ENCODE measurements around the gene ANKRD17. TPM values are rescaled to one million over a fixed set of nuclear protein-coding genes. Genes with fewer than 3 reads are reported as not detected.

Gene ANKRD17
- total and polyA plus RNA-seq, 2 donors (not counting 3 experiments of a cell fraction or from before 2014, with no cell fraction given): 33.3 to 64.4 TPM

GRCh38 chr4:73211968-73212367 is 46.6 kb downstream of the ANKRD17 start:
- Histone ChIP-seq H3K27me3 (ENCODE audit: control insufficient read depth in 2 of 2, insufficient read depth in 2 of 2, low read length in 2 of 2) (no peaks in the 10 kb centered on the region), H3K27ac (ENCODE audit: insufficient read depth, low read depth, low read length) (no peak overlapping the region), H4K20me1 (replicated peaks; ENCODE audit: control insufficient read depth, extremely low read depth, insufficient read depth, low read length) (peaks cover 11% of the 10 kb centered on the region), H3K4me3 (replicated peaks in 1 of 3; ENCODE audit: insufficient read depth in 1 of 3, low read depth in 1 of 3, low read length in 3 of 3) (no peak overlapping the region), H3K9me3 (replicated peaks; ENCODE audit: control insufficient read depth, insufficient read depth, low read length) (no peaks in the 10 kb centered on the region), H2AFZ (ENCODE audit: low read depth, low read length) (no peak overlapping the region), H3K79me2 (ENCODE audit: control insufficient read depth, insufficient read depth, low read length) (peaks cover 92% of the 10 kb centered on the region), H3K4me2 (ENCODE audit: insufficient read depth, low read length) (no peak overlapping the region), H3K9me1 (replicated peaks; ENCODE audit: control insufficient read depth, extremely low read depth, insufficient read depth, low read length) (no peaks in the 10 kb centered on the region), H3K9ac (replicated peaks; ENCODE audit: extremely low read depth, insufficient read depth, low read length) (no peak overlapping the region), H3K36me3 (ENCODE audit: control insufficient read depth in 2 of 2, extremely low read depth in 1 of 2, insufficient read depth in 2 of 2, low read length in 2 of 2) (no peaks in the 10 kb centered on the region), H3K4me1 (ENCODE audit: control insufficient read depth, extremely low read depth, insufficient read depth, low read length) (peaks cover 28% of the 10 kb centered on the region)
- dilution Hi-C loops (cut with MboI; ENCODE audit: extremely low pct_ligation_motif_present, low sequenced_read_pairs) (no loop called here), intact Hi-C loops (cut with micrococcal nuclease) (no loop called here)
- DNase-seq (ENCODE audit: low read depth, low spot score) (no peak), FAIRE-seq (no peak)
- no TSS peak for BruUV-seq (replicated peaks)
- TF ChIP-seq JUN (IDR thresholded peaks at IDR 0.05; ENCODE audit: borderline replicate concordance, insufficient read depth, insufficient read length, low read depth) (no peak), GATA2 (IDR thresholded peaks at IDR 0.05; ENCODE audit: insufficient read depth, insufficient read length, low read depth, low read length) (no peak), POLR2A (IDR thresholded peaks at IDR 0.05; ENCODE audit: low read depth, low read length) (no peak), FOS (IDR thresholded peaks at IDR 0.05; ENCODE audit: borderline replicate concordance, insufficient read depth, low read length) (no peak), MYC (IDR thresholded peaks at IDR 0.05; ENCODE audit: low read depth, low read length) (no peak), EZH2 (IDR thresholded peaks at IDR 0.05; ENCODE audit: borderline replicate concordance, low read depth, low read length, severe bottlenecking) (no peak), CTCF (IDR thresholded peaks at IDR 0.05; ENCODE audit: extremely low read depth in 1 of 2, insufficient read depth in 1 of 2, low read depth in 1 of 2, low read length in 2 of 2) (no peak), MAX (IDR thresholded peaks at IDR 0.05; ENCODE audit: insufficient read depth, insufficient read length) (no peak), POLR2AphosphoS5 (IDR thresholded peaks at IDR 0.05; ENCODE audit: insufficient read depth, low read depth, low read length) (no peak)
- CTCF ChIA-PET: interaction anchor here (0.8 to 1.6 kb wide), 6 partner anchors 11 to 98 kb away, joined by 3 to 5 read pairs (median 3); no protein-coding TSS in a partner anchor
- POLR2A ChIA-PET: no interaction called here
